Activated CD4-positive, alpha-beta T cell treated with anti-CD3 and anti-CD28 coated beads for 36 hours (primary cell): ENCODE results near the gene DOCK11. TPM values are rescaled to one million over a fixed set of nuclear protein-coding genes. Genes with fewer than 3 reads are reported as not detected.
"Not testable (repeated sequence)": the region's sequence is repeated elsewhere in the genome, so short reads cannot be mapped to it uniquely, and the experiment has no call there.

ENCODE experiments used
- ATAC-seq: fragments of 200-7000 bp; cut with Tn5 transposase; one replicate; pipeline ENCODE4 v1.10.0; 2021; ENCODE audit warnings: mild to moderate bottlenecking, moderate library complexity
- CTCF ChIA-PET: fragments of 350-600 bp; sonication (Branson Sonifier 250); formaldehyde crosslinking; loops from one replicate; lab custom pipeline; 2021; ENCODE audit warnings: antibody characterized with exemption; lab: Charles Lee
- POLR2A ChIA-PET: fragments of 350-600 bp; sonication (Branson Sonifier 250); formaldehyde crosslinking; loops from one replicate; lab custom pipeline; 2021; ENCODE audit warnings: antibody characterized with exemption, inconsistent platforms; lab: Charles Lee
- DNase-seq: peaks from one replicate; pipeline ENCODE4 v3.0.0-alpha.2; 2020
- H3K27ac Mint-ChIP-seq: one replicate; pipeline ENCODE4 v1.8.0; 2021; ENCODE audit warnings: mixed read lengths
- H3K27me3 Mint-ChIP-seq: one replicate; pipeline ENCODE4 v1.8.0; 2021; ENCODE audit warnings: mixed read lengths
- H3K36me3 Mint-ChIP-seq: one replicate; pipeline ENCODE4 v1.8.0; 2021; ENCODE audit warnings: low read depth, mixed read lengths
- H3K4me1 Mint-ChIP-seq: one replicate; pipeline ENCODE4 v1.8.0; 2021; ENCODE audit warnings: mixed read lengths
- H3K4me3 Mint-ChIP-seq: one replicate; pipeline ENCODE4 v1.8.0; 2021; ENCODE audit warnings: mild to moderate bottlenecking, moderate library complexity, mixed read lengths
- H3K9me3 Mint-ChIP-seq: one replicate; pipeline ENCODE4 v1.8.0; 2021; ENCODE audit warnings: low read depth, mixed read lengths
- intact Hi-C, 2 experiments: fragments of 100-400 bp; cut with DNase I in 1 of 2; cut with micrococcal nuclease in 1 of 2; formaldehyde crosslinking; loops; one replicate each; pipeline versions ENCODE4 v1.14.2 to v1.15.1; 2022 to 2024; cut with DNase I, micrococcal nuclease
- total RNA-seq, 2 experiments: library from RNA; stranded (reverse); gene quantifications; one replicate each; pipeline ENCODE4 v1.2.3, GENCODE V29; 2021

The DOCK11 gene
- total RNA-seq, 2 experiments from 2014 or later: 37.2 to 47.3 TPM

DNA sequence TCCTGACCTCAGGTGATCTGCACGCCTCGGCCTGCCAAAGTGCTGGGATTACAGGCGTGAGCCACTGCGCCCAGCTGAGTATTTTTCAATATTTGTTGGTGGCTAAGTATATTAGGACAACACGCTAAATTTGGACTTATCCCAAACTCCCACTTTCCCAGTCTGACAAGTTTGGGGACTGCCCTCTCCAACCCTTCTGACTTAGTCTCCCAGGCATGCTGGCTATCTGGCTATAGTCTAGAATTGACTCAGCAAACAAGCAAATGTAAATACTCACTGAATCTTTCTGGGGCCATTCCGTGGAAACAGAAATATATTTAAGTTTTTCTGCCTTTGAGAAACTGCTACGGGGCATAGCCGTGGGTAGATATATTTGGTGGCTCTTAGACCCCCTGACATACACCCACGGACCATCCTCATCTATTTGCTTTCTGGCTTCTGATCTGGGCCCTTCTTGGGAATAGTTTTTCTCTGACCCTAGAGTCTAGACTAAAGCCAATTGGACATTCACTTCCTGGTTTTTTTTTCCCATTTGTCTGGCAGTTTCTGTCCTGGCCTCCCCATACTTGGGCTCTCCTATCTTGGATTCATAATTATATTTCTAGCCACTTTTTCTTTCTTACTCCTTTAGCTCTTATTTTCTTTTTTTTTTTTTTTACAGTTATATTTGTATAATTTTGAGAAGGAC is 11.3 kb upstream of the DOCK11 start:
- ChIA-PET POLR2A (no interaction called here), CTCF (no interaction called here)
- H3K9me3 Mint-ChIP-seq: no peaks in the 10 kb centered on the region
- no peaks in the 10 kb centered on the region for H3K36me3 Mint-ChIP-seq
- no peaks in the 10 kb centered on the region for H3K27me3 Mint-ChIP-seq
- ATAC-seq (no peak), DNase-seq (no peak)
- no peak overlapping the region for H3K27ac Mint-ChIP-seq
- intact Hi-C loops: no loop called here
- H3K4me1 Mint-ChIP-seq: no peaks in the 10 kb centered on the region
- no peak overlapping the region for H3K4me3 Mint-ChIP-seq

DNA sequence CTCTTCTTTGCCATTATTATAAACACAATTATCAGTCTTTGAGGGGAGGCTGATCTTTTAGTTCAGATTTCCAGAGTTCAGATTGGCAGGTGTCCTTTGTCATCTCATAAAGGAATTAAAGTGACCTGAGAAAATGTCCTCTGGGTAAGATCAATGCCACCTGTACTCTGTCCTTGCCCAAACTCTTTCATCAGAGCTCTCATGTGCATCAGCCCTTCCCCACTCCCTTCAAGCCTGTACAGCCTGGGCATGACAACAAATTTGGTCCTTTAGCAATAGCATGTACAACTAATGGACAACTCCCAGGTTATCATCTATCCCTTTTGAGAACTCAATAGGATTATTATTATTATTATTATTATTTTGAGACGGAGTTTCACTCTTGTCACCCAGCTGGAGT is 8.9 kb upstream of the DOCK11 start:
- intact Hi-C loops, DNase-seq, H3K27me3 Mint-ChIP-seq, H3K36me3 Mint-ChIP-seq, ATAC-seq, POLR2A ChIA-PET, CTCF ChIA-PET, H3K4me3 Mint-ChIP-seq, H3K9me3 Mint-ChIP-seq, H3K4me1 Mint-ChIP-seq, H3K27ac Mint-ChIP-seq: not testable (repeated sequence)

DNA sequence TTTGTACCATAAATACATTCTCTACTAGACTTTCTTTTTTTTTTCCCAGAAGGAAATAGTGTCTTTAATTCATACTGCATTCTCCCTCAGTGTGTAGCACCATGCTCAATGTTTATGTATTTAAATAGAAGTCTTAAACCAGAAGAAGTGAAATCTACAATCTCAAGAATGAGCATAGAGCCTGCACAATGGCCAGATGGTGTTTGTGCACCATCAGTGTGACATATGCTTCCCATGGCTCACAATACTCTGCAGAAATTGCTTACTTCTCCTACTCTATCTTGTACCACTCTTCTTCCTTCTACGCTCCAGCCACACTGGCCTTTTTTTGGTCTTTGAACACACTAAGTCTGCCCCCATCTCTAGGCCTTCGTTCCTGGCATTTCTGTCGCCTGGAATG is 2.6 kb upstream of the DOCK11 start:
- intact Hi-C loops: no loop called here
- Mint-ChIP-seq H3K27ac (no peak overlapping the region), H3K27me3 (no peaks in the 10 kb centered on the region), H3K4me1 (peaks cover 11% of the 10 kb centered on the region), H3K36me3 (peaks cover 9% of the 10 kb centered on the region), H3K4me3 (no peak overlapping the region), H3K9me3 (no peaks in the 10 kb centered on the region)
- POLR2A ChIA-PET: no interaction called here
- no peak for ATAC-seq
- no peak for DNase-seq
- CTCF ChIA-PET: no interaction called here

DNA sequence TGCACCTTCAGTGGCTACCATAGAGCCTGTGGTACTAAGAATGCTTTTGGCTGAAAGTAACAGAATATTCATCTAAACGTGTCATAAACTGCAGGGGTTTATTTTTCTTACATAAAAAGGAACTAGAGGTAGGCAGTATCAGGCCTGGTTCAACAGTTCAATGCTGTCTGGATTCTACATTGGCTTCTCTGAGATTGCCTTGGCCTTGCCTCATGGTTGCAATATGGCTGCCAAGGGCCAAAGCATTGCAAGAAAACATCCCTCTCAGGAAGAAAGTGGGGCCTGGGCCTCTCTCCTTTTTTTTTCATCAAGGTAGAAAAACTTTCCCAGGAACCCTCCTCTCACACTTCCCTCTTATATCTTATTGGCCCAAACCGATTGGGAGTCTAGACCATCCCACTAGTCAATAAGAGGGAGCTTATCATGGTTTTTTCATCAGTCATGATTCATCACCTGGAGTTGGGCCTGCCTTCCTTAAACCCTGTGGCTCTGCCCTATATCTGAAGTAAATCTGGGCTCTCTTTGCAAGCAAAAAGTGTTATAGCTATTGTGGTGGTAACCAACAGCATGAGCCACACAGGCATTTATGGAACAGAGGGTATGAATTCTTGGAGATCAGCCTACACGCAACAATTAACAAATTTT is 1.8 kb upstream of the DOCK11 start:
- CTCF ChIA-PET: no interaction called here
- H3K4me3 Mint-ChIP-seq: no peak overlapping the region
- peaks cover 15% of the 10 kb centered on the region for H3K4me1 Mint-ChIP-seq
- DNase-seq (no peak), ATAC-seq (no peak)
- no peaks in the 10 kb centered on the region for H3K27me3 Mint-ChIP-seq
- POLR2A ChIA-PET: no interaction called here
- intact Hi-C loops: no loop called here
- no peaks in the 10 kb centered on the region for H3K9me3 Mint-ChIP-seq
- peak overlapping the region; percentile 24 for H3K27ac Mint-ChIP-seq
- peaks cover 9% of the 10 kb centered on the region for H3K36me3 Mint-ChIP-seq

DNA sequence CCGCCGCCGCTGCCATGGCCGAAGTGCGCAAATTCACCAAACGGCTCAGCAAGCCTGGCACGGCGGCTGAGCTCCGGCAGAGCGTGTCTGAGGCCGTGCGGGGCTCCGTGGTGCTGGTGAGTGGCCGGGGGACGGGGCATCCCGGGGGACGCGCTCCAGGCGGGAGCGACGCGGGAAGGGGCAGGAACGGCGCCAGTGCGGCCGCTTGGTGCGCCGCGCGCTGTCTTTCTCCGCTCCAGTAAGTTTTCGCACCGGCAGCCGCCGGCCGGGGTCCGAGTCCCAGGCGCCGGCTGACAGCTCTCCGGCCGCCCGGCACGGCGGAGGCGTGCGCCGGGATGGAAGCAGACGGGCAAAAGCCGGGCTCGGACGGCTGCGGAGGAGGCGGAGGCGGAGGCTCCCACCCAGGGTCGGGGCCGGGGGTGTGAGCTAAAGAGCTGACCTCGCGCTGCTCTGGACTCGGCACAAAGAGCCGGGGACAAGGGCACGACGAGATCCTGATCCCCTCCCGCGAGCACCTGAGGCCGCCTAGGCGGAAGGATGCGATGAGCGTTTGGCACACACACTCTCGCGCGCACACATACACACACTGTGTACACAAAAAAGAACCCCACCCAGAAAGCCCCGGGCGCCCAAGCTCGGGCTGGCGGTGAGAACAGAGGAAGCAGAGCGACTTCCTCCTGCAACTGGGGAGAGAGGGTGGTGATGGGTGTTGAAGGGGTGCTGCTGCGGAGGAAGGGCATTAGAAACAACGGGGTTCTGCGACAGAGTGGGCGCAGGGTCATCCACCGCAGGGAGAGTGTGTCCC is 545 bp downstream of the DOCK11 start:
- POLR2A ChIA-PET: interaction anchor here (0.7 to 3.3 kb wide), 3 partner anchors 33 to 74 kb away, joined by 3 to 14 read pairs (median 3); no protein-coding TSS in a partner anchor
- H3K36me3 Mint-ChIP-seq: peaks cover 11% of the 10 kb centered on the region
- intact Hi-C loops: loop anchor here (1.0 to 5.0 kb wide), 5 partner anchors 33 to 150 kb away; partner anchors contain the start of gene WDR44 (in 1 of the 2)

DNA sequence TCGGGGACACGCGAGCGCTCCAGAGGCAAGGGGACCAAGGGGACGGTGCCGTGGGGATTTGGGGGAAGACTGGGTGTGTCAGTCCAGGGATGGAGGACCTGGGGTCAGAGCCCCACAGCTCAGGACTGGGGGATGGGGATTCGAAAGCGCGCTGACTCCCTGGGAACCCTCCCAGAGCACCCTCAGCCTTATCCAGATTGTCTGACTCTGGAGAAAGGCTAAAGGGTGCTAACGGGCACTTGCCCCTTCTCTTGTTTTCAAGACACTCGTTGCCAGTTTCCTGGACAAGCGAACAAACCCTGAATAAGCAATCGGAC is 1.1 kb downstream of the DOCK11 start:
- Mint-ChIP-seq H3K27me3 (no peaks in the 10 kb centered on the region), H3K4me1 (peaks cover 23% of the 10 kb centered on the region), H3K9me3 (no peaks in the 10 kb centered on the region), H3K4me3 (peak overlapping the region; percentile 99), H3K27ac (peak overlapping the region; percentile 98), H3K36me3 (peaks cover 11% of the 10 kb centered on the region)
- intact Hi-C loops: loop anchor here (1.0 to 5.0 kb wide), 4 partner anchors 32 to 150 kb away; partner anchors contain the start of gene WDR44 (in 1 of the 2)
- ChIA-PET POLR2A (interaction anchor here (3.3 kb wide), 1 partner anchor 32 kb away, joined by 14 read pairs; no protein-coding TSS in a partner anchor), CTCF (interaction anchor here (0.7 to 1.4 kb wide), 4 partner anchors 9 to 105 kb away, joined by 3 to 5 read pairs (median 4); no protein-coding TSS in a partner anchor)
- ATAC-seq (peak; percentile 7), DNase-seq (no peak)

More for the DNA sequence above, 545 bp downstream of the DOCK11 start:
- Mint-ChIP-seq H3K27ac (peak overlapping the region; percentile 98), H3K27me3 (no peaks in the 10 kb centered on the region), H3K4me3 (peak overlapping the region; percentile 99), H3K4me1 (peaks cover 23% of the 10 kb centered on the region), H3K9me3 (no peaks in the 10 kb centered on the region)
- peak; percentile 85 for DNase-seq
- CTCF ChIA-PET: interaction anchor here (0.7 to 1.4 kb wide), 3 partner anchors 10 to 106 kb away, joined by 3 to 5 read pairs (median 4); no protein-coding TSS in a partner anchor
- peak; percentile 69 for ATAC-seq

DNA sequence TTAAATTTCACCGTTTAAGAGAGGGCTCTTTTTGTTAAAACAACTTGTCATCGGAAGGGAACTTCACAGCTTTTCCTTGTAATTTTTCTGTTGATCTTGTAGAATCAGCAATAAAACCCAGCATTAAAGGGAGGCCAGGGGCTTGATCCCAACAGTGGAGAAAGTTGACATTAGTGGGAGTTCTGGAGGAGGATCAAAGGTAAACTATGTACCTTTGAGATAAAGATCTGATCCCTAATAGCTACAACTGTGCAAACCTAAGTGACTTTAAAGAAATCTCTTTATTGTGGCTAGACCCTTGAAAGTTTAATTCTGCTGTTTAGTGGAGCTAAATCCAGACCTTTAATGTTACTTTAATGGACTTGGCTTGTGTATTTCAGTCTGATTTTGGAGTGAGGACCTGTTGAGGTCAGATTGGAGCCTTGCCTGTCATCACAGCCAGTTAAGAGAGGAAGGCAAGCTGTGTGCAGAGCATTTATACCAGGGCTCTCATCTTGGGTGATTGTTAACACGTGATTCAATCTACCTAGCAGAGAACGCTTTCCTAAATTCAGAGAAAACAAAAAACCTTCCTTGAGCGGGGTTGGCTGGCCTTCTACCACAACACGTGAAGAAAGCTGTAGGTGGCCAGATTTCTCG is 1.7 kb downstream of the DOCK11 start:
- H3K27me3 Mint-ChIP-seq: no peaks in the 10 kb centered on the region
- DNase-seq: peak; percentile 39
- H3K4me1 Mint-ChIP-seq: peaks cover 28% of the 10 kb centered on the region
- H3K36me3 Mint-ChIP-seq: peaks cover 11% of the 10 kb centered on the region
- CTCF ChIA-PET: interaction anchor here (0.7 to 1.4 kb wide), 3 partner anchors 8 to 38 kb away, joined by 3 to 4 read pairs (median 3); no protein-coding TSS in a partner anchor
- POLR2A ChIA-PET: interaction anchor here (3.3 kb wide), 1 partner anchor 32 kb away, joined by 14 read pairs; no protein-coding TSS in a partner anchor
- intact Hi-C loops: loop anchor here (2.0 to 5.0 kb wide), 3 partner anchors 32 to 105 kb away; no protein-coding TSS in a partner anchor
- peak; percentile 13 for ATAC-seq
- no peaks in the 10 kb centered on the region for H3K9me3 Mint-ChIP-seq
- peak overlapping the region; percentile 98 for H3K27ac Mint-ChIP-seq
- H3K4me3 Mint-ChIP-seq: peak overlapping the region; percentile 99

DNA sequence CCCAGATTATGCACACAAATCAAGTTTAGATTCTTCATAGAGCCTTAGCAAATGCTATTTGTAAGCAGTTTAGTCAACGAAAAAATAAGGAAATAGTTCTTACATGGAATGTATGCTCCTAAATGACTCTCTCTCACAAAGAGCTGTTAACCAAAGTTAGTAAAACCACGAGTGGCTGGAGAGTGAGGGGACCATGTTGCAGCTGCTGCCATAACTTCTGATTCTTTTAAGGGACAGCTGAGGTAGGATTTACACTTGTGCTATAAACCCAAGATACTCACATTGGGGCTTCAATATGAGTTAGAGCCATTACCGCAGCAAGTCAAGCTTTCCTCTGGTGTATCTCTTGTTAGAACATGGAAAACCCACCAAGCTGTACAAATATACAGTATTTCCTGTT is 2.7 kb downstream of the DOCK11 start:
- intact Hi-C loops: loop anchor here in 1 of 2 experiments (5.0 kb wide), 1 partner anchor 104 kb away; no protein-coding TSS in a partner anchor
- DNase-seq (no peak), ATAC-seq (no peak)
- ChIA-PET POLR2A (interaction anchor here (0.6 kb wide), 2 partner anchors 33 to 313 kb away, joined by 4 to 5 read pairs; no protein-coding TSS in a partner anchor), CTCF (interaction anchor here (1.1 to 1.3 kb wide), 2 partner anchors 41 to 72 kb away, joined by 3 to 4 read pairs; no protein-coding TSS in a partner anchor)
- H3K27me3 Mint-ChIP-seq: no peaks in the 10 kb centered on the region
- peaks cover 36% of the 10 kb centered on the region for H3K4me1 Mint-ChIP-seq
- H3K36me3 Mint-ChIP-seq: peaks cover 11% of the 10 kb centered on the region
- H3K4me3 Mint-ChIP-seq: peak overlapping the region; percentile 99
- H3K27ac Mint-ChIP-seq: peak overlapping the region; percentile 67
- no peaks in the 10 kb centered on the region for H3K9me3 Mint-ChIP-seq

DNA sequence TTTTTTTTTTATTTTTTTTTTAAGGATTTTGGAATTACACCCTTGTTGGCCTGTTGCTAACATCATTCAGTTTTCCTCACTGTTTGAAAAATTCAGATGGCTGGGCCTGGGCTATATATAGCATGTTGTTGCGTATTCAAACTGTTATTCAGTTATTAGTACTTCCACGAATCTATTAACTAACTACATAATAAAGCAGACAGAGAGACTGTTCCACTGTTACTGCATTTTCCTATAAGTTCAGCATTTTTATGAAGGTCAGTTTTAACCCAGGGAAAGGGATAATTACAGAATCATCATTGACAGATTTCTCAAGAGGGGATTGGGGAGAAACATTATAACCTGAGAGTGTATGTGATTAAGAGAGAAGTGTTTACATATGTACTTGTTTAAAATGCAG is 3.1 kb downstream of the DOCK11 start:
- H3K4me3 Mint-ChIP-seq: peak overlapping the region; percentile 28
- peak overlapping the region; percentile 89 for H3K27ac Mint-ChIP-seq
- POLR2A ChIA-PET: interaction anchor here (0.6 kb wide), 2 partner anchors 33 to 312 kb away, joined by 4 to 5 read pairs; no protein-coding TSS in a partner anchor
- peaks cover 13% of the 10 kb centered on the region for H3K36me3 Mint-ChIP-seq
- no peaks in the 10 kb centered on the region for H3K27me3 Mint-ChIP-seq
- no peak for ATAC-seq
- H3K4me1 Mint-ChIP-seq: peaks cover 41% of the 10 kb centered on the region
- no peak for DNase-seq
- no peaks in the 10 kb centered on the region for H3K9me3 Mint-ChIP-seq
- intact Hi-C loops: loop anchor here in 1 of 2 experiments (5.0 kb wide), 1 partner anchor 104 kb away; no protein-coding TSS in a partner anchor
- CTCF ChIA-PET: interaction anchor here (1.1 to 1.3 kb wide), 2 partner anchors 41 to 71 kb away, joined by 3 to 4 read pairs; no protein-coding TSS in a partner anchor

DNA sequence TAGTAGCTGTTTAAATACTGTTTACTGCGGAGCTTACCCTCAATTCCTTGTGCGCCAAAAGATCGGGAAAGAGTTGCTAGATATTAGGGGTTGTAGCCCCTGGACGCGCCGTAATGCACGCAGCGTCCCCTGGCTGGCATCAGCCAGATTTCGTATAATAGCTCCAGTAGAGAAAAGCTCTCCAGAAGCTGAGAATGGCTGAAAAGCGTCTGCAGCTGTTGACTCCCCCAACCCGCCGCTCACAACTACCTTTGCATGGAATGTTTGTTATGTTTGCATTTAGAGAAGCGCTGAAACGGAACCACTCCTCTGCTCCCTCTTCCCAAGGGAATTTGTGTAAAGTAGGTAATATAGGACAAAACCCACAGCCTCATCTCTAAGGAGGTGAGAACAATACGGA is 3.7 kb downstream of the DOCK11 start:
- POLR2A ChIA-PET: no interaction called here
- Mint-ChIP-seq H3K27ac (peak overlapping the region; percentile 89), H3K4me3 (peak overlapping the region; percentile 28), H3K27me3 (no peaks in the 10 kb centered on the region), H3K36me3 (peaks cover 15% of the 10 kb centered on the region), H3K4me1 (peaks cover 46% of the 10 kb centered on the region), H3K9me3 (no peaks in the 10 kb centered on the region)
- CTCF ChIA-PET: interaction anchor here (1.3 kb wide), 1 partner anchor 71 kb away, joined by 4 read pairs; no protein-coding TSS in a partner anchor
- intact Hi-C loops: loop anchor here in 1 of 2 experiments (5.0 kb wide), 1 partner anchor 103 kb away; no protein-coding TSS in a partner anchor
- ATAC-seq (no peak), DNase-seq (no peak)
